Stimulated activated CD4-positive, alpha-beta T cell treated with anti-CD3 and anti-CD28 coated beads, Interleukin-12 subunit alpha, Interleukin-12 subunit beta, amount 100 ng/mL, for 24 hours (primary cell): ENCODE results near the gene COL4A1.

Experiments used
- DNase-seq, 2 experiments: peaks; one replicate each; pipeline ENCODE4 v3.0.0-alpha.2; 2020; ENCODE audit warnings: low read depth in 2 of 2

The COL4A1 gene

DNA sequence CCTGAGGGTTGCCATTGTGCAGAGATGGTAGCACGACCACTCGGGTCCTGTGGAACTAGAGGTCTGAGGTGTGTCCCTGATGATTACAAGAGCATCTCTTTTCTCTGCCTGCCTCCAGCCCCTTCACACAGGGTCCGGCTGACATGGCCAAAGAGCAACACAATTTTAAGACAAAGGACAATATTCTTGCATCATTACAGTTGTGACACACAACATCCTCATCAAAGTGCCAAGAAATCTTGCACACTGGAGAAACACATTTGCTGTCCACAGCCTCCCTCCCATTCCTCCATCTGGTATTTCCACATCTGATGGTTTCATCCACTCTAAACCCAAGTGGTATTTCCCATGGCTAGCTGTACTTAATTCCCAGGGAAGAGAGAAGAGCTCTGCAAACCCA is 12.8 kb downstream of the COL4A1 start:
- no peak for DNase-seq

DNA sequence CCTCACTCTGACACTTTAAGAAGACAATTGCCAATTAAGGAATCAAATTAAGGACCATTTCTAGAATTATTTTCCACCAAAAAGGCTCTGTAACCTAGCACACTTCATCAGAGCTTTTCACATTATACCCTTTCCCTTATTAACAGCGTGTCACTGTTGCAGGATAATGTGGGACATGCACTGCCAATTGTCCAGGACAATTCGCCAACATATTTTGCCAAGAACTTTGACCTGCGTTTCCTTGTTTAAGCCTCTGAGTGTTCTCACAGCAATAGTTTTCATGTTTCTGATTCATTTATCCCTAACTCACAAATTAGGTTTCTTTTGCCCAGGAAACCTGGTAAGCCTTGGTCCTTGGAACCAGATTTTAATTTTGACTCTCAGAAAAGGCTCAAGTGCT is 13.3 kb downstream of the COL4A1 start:
- no peak for DNase-seq

DNA sequence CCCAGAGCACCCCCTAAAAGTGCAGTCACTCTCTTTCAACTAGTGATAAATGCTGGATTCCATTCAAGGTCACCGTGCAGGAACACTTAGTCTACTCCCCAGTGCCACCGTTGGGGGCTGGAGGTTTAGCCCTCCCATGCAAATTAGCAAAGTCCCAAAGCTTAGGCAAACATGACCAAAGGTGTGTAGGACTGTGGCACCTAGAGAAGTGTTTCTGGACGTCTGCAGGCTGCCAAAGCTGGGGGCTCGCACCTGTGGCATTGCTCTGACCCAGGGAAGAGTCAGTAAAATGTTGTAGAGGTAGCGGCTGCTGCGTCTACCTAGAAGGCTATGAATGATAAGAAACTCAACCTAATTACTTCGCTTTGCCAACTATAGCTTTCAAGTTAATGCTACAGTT is 13.9 kb downstream of the COL4A1 start:
- no peak for DNase-seq

DNA sequence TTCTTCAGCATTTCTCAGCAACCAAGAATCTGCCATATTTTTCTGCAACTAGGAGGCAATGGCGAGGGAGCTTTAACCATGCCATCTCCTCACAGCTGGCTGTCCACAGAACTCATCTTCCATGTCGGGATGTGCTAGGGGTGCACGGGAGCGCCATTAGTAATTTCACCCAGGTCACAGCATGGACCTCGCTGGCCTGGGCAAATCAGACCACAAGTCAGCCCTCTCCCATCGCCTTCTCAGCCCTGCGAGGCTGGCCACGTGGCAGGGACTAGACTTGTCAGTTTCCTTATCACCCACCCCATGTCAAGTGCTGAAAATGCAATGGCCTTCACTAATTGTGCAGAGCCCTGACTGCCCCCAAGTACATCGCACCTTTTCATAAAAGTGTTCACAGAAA is 15.7 kb downstream of the COL4A1 start:
- DNase-seq: no peak

DNA sequence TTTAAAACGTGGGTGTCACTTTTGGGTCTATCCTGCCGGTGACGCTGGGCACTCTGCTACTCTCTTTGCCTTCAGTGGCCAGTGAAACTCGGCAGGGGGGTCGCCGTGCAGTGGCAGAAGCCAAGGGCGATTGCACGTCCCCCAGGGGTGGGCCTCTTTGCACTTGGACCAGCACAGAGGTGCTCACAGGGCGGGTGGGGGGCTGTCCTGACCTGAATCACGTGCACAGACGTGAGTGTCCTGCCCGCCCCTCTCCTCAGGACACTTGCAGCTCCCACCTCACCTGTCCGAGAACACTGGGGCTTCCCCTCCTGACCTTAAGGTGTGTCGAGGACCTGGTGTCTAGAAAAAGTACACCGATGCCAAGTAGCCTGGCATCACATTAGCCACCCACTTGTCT is 16.1 kb downstream of the COL4A1 start:
- no peak for DNase-seq

- no peak for DNase-seq
These were observed 16.8 kb downstream of the COL4A1 start for GRCh38 chr13:110290153-110290552.

DNA sequence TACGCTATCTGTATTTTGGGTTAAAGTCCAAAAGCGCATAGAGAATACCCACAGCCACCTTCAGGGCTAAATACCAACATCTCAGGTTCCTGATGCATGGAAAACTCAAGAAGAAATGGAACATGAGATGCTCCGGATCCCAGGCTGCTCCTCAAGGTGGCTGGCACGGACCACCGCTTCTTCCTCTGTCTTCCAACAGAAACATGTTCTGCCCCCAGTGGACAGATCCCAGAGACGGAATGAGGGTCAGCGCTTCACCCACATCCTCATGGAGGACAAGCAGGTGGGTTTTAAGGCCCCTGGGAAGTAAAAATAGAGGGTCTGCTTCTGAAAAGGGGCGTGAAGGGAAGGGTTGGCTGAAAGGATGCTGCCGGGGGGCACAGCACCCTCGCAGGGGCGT is 17.3 kb downstream of the COL4A1 start:
- DNase-seq: no peak

DNA sequence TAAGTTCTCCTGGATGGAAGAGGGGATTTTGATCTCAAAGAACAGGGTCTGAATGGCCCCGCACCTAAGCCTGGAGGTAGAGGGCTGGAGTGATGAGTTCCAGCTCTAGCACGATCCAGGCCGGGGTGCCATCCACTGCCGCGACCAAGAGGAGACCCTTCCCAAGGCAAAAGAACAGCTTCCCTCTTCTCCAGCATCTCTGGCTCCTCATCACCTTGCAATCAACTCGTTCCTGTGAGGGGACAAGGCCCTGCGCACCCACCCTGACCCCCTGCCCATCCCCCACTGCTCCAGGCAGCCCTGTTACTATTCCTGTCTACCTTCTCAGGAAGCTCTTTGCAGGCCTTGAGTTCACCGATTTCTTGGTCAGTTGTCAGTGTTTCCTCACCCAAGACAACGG is 17.8 kb downstream of the COL4A1 start:
- no peak for DNase-seq

DNA sequence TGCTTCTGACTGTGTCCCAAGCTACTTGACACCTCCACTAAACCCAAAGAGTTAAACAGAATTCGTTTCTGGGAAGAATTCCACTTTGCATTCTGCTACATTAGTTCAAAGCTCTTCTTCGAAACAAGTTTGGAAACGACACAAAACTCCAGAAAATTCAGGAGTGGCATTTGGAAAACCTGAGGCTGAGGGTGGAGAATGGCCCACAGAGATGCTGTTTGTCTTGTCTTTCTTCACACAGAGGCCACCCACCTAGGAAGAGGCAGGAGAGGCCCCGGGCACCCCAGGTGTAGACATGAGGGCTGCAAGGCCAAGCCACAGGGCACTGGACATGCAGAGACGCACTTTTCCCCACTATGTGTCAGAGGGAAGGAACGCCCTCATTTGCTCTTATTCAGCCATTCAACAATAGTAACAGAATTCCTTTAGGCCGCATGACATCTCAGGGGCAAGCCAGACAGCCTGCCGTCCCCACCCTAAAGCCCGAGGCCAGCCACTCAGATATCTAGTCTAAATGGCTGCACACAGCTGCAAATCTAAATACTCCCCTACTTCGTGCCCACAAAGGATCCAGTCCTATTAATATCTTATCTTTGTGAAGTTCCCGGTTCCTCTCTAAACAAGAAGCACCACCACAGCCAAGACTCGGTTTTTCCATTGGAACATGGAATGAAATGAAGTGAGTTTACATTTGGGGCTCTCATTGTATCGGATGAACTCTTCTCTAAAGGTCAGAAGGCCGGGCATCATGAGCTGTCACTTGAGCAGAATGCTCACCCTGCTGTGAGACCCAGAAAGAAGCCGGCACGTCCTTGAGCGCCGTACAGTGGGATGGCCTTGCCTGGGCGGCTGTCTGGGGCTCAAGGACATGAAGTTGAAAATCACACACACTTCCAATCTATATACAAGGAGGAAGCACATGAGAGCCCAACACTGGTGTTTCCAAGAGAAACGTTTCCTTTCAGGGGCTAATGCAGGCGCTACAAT is 19.8 kb downstream of the COL4A1 start:
- DNase-seq: no peak

DNA sequence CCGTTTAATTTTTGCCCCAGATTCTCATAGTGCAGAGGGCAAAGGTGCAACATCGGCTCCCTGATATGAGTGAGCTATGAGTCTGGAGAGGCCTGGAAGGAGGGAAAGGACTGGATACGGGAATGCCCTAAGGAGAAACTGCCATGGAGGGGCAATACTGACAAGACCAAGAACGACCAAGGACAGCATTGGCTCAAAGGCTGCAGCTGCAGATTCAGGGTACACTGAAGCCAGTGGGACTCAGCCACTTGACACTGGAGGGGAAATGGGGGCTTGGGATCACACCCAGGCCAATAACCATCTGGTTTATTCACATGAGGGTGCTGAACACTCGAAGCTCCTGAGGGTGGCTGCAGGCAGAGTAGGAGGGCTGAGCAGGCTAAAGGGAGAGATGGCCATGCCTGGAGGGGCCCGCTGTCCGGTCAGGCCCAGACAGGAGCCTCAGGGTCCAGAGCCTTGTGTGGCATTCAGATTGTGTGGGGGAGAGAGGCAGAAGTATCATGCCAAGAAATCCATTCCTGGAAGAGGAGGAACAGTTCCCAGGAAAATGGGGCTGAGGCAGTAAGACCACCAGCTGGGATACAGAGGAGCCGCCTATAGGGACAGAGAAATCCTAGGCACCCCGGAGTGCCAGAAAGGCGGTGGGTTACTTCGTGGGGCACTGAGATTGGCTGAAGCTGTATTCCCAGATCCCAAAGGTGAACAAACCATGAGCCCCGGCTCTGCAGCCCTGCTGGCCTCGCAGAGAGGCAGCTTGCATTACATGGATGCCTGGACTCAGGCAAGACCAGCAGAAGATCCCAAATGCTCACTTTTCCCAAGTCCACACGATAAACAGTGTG is 20.7 kb downstream of the COL4A1 start:
- no peak for DNase-seq

DNA sequence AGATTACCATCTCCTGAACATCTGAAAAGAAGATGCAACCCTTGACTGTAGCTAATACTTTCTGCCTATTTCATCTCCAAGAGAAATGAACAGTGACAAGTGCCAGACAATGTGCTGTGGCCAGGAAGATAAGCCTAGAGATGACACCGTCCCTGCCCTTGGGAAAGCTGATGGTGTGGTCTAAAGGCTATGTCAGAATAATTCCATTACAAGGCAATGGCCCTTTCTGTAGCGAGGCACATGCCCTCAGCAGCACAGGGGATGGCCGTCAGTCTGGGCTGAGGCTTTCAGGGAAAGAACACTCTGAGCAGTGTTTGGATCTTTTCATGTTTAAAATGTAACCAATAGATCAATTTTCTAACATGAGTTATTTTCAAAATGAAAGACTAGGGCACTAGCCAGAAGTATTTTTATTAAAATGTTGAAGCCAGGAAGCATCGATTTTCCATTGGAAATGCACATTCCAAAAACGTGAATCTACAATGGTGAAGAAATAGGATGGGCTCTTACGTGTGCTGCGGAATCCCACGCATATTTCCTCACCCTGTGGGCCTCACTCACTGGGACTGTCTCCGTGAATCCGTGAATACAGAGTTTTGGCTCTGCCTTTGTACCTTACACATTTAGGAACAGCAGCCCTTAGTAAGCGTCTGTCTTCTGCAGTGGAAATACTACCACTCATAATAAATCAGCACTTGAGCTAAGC is 22.0 kb downstream of the COL4A1 start:
- DNase-seq: no peak

DNA sequence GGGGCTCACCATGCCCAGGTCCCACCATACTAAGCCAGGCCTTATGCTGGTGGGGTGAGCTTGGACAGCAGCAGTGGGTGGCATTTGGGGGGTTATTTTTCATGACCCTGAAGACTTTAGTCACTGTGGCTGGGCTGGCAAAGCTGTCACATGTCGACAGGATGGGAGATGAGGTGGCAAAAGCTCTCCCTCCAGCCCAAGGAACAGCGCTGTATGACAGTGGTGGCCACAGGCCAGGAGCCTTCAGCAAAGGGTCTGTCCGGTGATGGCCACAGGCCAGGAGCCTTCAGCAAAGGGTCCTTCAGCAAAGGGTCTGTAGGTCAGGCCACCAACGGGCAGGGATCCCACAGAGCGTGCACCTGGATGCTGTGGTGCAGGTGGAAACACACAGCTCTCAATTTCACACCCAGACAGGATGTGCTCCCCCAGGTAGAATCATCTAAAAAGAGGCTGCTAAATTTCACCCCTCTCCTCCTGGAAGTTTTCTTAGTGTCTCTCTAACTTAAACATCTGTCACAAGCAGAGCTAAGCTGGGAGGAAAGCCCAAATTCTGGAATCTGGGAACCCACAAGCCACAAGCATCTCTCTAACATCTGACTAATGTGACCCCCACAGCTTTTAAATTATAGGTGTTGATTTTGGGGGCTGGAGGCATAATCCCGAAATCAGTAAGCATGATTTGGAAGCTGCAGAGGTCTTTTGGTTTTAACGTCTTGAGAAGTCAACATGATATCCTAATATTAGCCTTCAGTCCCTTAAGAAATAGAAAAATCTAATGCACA is 23.0 kb downstream of the COL4A1 start:
- DNase-seq: no peak

- no peak for DNase-seq
These were observed 24.6 kb downstream of the COL4A1 start for GRCh38 chr13:110282316-110282841.

GRCh38 chr13:110281736-110282135 is 25.2 kb downstream of the COL4A1 start:
- DNase-seq: no peak

GRCh38 chr13:110280985-110281688 is 25.8 kb downstream of the COL4A1 start:
- DNase-seq: no peak

- DNase-seq: no peak
These were observed 26.6 kb downstream of the COL4A1 start for GRCh38 chr13:110280231-110280813.

DNA sequence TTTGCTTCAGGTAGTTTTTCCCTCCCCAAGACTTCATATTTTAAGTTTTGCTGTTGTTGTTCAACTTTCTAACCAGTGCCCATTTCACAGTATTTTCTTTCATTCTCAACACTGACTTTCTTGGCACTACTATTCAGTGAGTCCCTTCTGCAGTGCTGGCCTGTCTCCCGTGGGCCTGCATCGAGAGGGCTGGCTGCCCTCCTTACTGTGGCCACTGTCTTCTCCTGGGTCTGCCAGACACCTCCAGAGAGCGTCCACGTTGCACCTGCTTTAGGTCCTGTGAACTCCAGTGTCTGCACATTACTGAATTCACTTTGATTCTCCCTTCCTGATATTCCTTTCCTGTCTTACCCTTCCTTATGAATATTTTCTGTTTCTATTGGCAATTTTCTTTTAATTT is 27.3 kb downstream of the COL4A1 start:
- DNase-seq: no peak

DNA sequence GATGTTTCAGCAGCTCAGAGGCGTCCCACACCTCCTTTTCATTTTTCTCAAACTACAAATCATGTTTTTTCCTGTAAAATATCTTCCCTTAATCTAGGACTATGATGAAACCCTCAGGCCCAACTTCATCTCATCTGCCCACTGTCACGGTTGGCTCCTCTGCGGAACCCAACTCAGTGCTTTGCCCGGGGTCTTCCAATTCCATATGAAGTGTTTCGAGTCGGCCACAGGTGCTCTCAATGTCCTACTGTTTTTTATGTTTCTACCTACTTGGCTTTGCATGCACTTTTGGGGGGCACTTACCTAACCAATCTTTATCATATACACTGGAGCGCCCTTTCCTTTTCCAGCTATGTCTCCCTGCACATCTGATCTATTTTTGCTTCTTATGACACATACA is 28.1 kb downstream of the COL4A1 start:
- DNase-seq: no peak

DNA sequence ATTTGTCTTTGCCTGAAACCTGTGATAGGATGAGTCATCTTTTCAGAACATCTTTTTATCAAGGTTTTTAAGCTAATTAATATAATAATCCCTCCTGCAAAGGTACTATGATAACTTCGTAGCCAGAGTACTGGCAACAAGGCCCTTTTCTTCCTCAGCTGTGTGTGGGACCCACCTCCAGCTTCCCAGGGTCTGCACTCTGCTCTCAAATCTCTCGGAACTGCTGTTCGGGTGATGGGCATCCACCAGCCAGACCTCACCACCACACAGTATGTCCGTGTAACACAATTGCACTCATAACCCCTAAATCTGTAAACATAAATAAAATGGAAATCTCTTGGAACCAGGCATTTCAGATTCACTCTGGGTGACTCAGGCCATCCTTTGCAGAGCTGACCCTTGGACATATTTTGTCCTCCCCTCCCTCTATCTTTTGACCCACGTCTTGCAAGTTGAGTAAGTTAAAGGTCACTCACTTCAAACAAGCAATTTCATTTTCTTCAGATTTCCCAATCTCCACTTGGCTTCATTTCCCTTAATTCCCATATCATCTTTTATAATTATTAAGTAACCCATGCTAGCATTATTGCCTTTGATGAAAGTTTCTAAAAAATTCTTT is 29.5 kb downstream of the COL4A1 start:
- DNase-seq: no peak

- DNase-seq: no peak
These were observed 30.4 kb downstream of the COL4A1 start for GRCh38 chr13:110276553-110276950.
